IMR-90 (cell line): Measurements from ENCODE around the gene GARS1. TPM values are rescaled to one million over a fixed set of nuclear protein-coding genes. Genes with fewer than 3 reads are reported as not detected.

ENCODE experiments used
- ATAC-seq: fragments of 200-7000 bp; cut with Tn5 transposase; 2 replicates; pipeline ENCODE4 v1.9.1; 2020; ENCODE audit warnings: low read depth, mild to moderate bottlenecking, moderate library complexity
- BruUV-seq: library from RNA; stranded (reverse); fragments of 400-500 nt; replicated peaks from 2 replicates; lab custom pipeline; 2021; lab: Mats Ljungman, UMichigan
- CTCF ChIA-PET: fragments of 300-600 bp; formaldehyde crosslinking; extraction: SDS; loops from one replicate; lab custom pipeline; 2021; ENCODE audit warnings: antibody characterized with exemption; lab: Yijun Ruan, JAX
- POLR2A ChIA-PET: fragments of 300-600 bp; sonication (Branson Sonifier 250); formaldehyde crosslinking; loops from one replicate; lab custom pipeline; 2022; ENCODE audit warnings: antibody characterized with exemption; ENCODE audit not compliant: unreplicated experiment; lab: Charles Lee
- DNase-seq: peaks from one replicate; pipeline ENCODE4 v3.0.0; 2013
- H2AFZ ChIP-seq: replicated peaks from 2 replicates; pipeline ENCODE3; 2013; ENCODE audit warnings: low read length, mild to moderate bottlenecking; ENCODE audit not compliant: poor library complexity
- H2AK5ac ChIP-seq: 2 replicates; pipeline ENCODE4 v1.6.1; 2013; ENCODE audit warnings: low read depth, low read length, inconsistent platforms
- H2AK9ac ChIP-seq: replicated peaks from 2 replicates; pipeline ENCODE3; 2013; ENCODE audit warnings: mild to moderate bottlenecking, low read depth, low read length, moderate library complexity; ENCODE audit not compliant: poor library complexity
- H2BK120ac ChIP-seq: 2 replicates; pipeline ENCODE4 v1.6.1; 2013; ENCODE audit warnings: low read depth, low read length, inconsistent platforms
- H2BK15ac ChIP-seq: 3 replicates; pipeline ENCODE4 v1.6.1; 2013; ENCODE audit warnings: low read depth, low read length, inconsistent platforms
- H2BK20ac ChIP-seq: 2 replicates; pipeline ENCODE4 v1.6.1; 2013; ENCODE audit warnings: low read depth, mild to moderate bottlenecking, inconsistent platforms, low read length, moderate library complexity
- H2BK5ac ChIP-seq: 2 replicates; pipeline ENCODE4 v1.6.1; 2013; ENCODE audit warnings: mild to moderate bottlenecking, low read depth, low read length, inconsistent platforms; ENCODE audit not compliant: poor library complexity, severe bottlenecking
- H3K14ac ChIP-seq: replicated peaks from 2 replicates; pipeline ENCODE4 v1.6.1; 2013; ENCODE audit warnings: low read depth, low read length, inconsistent platforms
- H3K18ac ChIP-seq: 2 replicates; pipeline ENCODE4 v1.6.1; 2013; ENCODE audit warnings: low read depth, low read length, control low read depth
- H3K23ac ChIP-seq: 2 replicates; pipeline ENCODE4 v1.6.1; 2013; ENCODE audit warnings: low read depth, low read length, inconsistent platforms
- H3K27ac ChIP-seq: 2 replicates; pipeline ENCODE4 v1.5.1; 2013; ENCODE audit warnings: mild to moderate bottlenecking, control low read depth, low read length; ENCODE audit not compliant: insufficient read depth
- H3K27me3 ChIP-seq: 2 replicates; pipeline ENCODE4 v1.6.1; 2013; ENCODE audit warnings: low read length; ENCODE audit not compliant: control insufficient read depth, insufficient read depth
- H3K36me3 ChIP-seq: 2 replicates; pipeline ENCODE4 v1.6.1; 2013; ENCODE audit warnings: low read length, mixed read lengths; ENCODE audit not compliant: control insufficient read depth, insufficient read depth
- H3K4ac ChIP-seq: 2 replicates; pipeline ENCODE4 v1.6.1; 2013; ENCODE audit warnings: low read depth, low read length, inconsistent platforms
- H3K4me1 ChIP-seq: 2 replicates; pipeline ENCODE4 v1.6.1; 2013; ENCODE audit warnings: low read length, mixed read lengths; ENCODE audit not compliant: control insufficient read depth, insufficient read depth
- H3K4me2 ChIP-seq: 2 replicates; pipeline ENCODE4 v1.6.1; 2013; ENCODE audit warnings: low read depth, mild to moderate bottlenecking, control low read depth, low read length, moderate library complexity
- H3K4me3 ChIP-seq: 2 replicates; pipeline ENCODE4 v1.5.1; 2013; ENCODE audit warnings: low read depth, mild to moderate bottlenecking, control low read depth, low read length, moderate library complexity; ENCODE audit not compliant: insufficient read depth
- H3K56ac ChIP-seq: 2 replicates; pipeline ENCODE4 v1.6.1; 2013; ENCODE audit warnings: low read length, inconsistent platforms; ENCODE audit not compliant: insufficient read depth; ENCODE audit errors: extremely low read depth
- H3K79me1 ChIP-seq, 2 experiments: 2 replicates each; pipeline ENCODE4 v1.6.1; 2013; ENCODE audit warnings: low read length in 2 of 2, inconsistent platforms in 1 of 2, low read depth in 1 of 2
- H3K9ac ChIP-seq: 2 replicates; pipeline ENCODE4 v1.6.1; 2013; ENCODE audit warnings: low read depth, low read length, control low read depth
- H3K9me1 ChIP-seq: 2 replicates; pipeline ENCODE4 v1.6.1; 2013; ENCODE audit warnings: low read length, inconsistent platforms; ENCODE audit not compliant: insufficient read depth
- H3K9me3 ChIP-seq: 2 replicates; pipeline ENCODE4 v1.6.1; 2013; ENCODE audit warnings: low read length; ENCODE audit not compliant: control insufficient read depth, insufficient read depth
- H4K20me1 ChIP-seq: 2 replicates; pipeline ENCODE4 v1.6.1; 2013; ENCODE audit warnings: low read length, inconsistent platforms; ENCODE audit not compliant: insufficient read depth
- H4K5ac ChIP-seq: 2 replicates; pipeline ENCODE4 v1.6.1; 2013; ENCODE audit warnings: mild to moderate bottlenecking, low read depth, low read length, control low read depth
- H4K8ac ChIP-seq, 2 experiments: 2 replicates each; pipeline ENCODE4 v1.6.1; 2013; ENCODE audit warnings: low read depth in 2 of 2, low read length in 2 of 2, control low read depth in 1 of 2, inconsistent platforms in 1 of 2
- H4K91ac ChIP-seq: 2 replicates; pipeline ENCODE4 v1.6.1; 2013; ENCODE audit warnings: low read depth, low read length, inconsistent platforms; ENCODE audit not compliant: insufficient read depth
- BHLHE40 ChIP-seq: fragments of 150-350 bp; IDR thresholded peaks from 2 replicates; pipeline ENCODE4 v1.6.1; 2016; ENCODE audit warnings: mild to moderate bottlenecking, low read depth, low read length
- CTCF ChIP-seq: conservative IDR thresholded peaks from 2 replicates; pipeline ENCODE4 v1.5.1; 2012; ENCODE audit warnings: mild to moderate bottlenecking, low read depth, low read length, improper control_type of control experiment
- MXI1 ChIP-seq: IDR thresholded peaks from 2 replicates; pipeline ENCODE4 v1.6.1; 2012; ENCODE audit warnings: low read depth, mild to moderate bottlenecking, low read length, moderate library complexity, borderline replicate concordance
- NFE2L2 ChIP-seq: fragments of 150-350 bp; IDR thresholded peaks from 2 replicates; pipeline ENCODE4 v1.6.1; 2016; ENCODE audit warnings: low read depth, mild to moderate bottlenecking, low read length
- POLR2A ChIP-seq: IDR thresholded peaks from 2 replicates; pipeline ENCODE4 v1.6.1; 2012; ENCODE audit warnings: mild to moderate bottlenecking, low read depth, low read length
- RAD21 ChIP-seq: IDR thresholded peaks from 2 replicates; pipeline ENCODE4 v1.6.1; 2012; ENCODE audit warnings: low read length, improper control_type of control experiment
- RFX5 ChIP-seq: IDR thresholded peaks from 2 replicates; pipeline ENCODE4 v1.8.0; 2012; ENCODE audit warnings: low read depth, mild to moderate bottlenecking, low read length, moderate library complexity
- SMC3 ChIP-seq: fragments of 150-350 bp; IDR thresholded peaks from 2 replicates; pipeline ENCODE4 v1.6.1; 2016; ENCODE audit warnings: low read depth, mild to moderate bottlenecking, antibody characterized with exemption, low read length, moderate library complexity
- USF2 ChIP-seq: fragments of 150-350 bp; IDR thresholded peaks from 2 replicates; pipeline ENCODE4 v1.6.1; 2017; ENCODE audit warnings: mild to moderate bottlenecking, antibody characterized with exemption, low read length, low read depth
- WGBS, 2 experiments: methylation state at CpG; one replicate each; pipeline versions ENCODE4 v1.1.5 to v1.1.7; 2013; ENCODE audit warnings: missing lambda C conversion rate in 2 of 2; ENCODE audit not compliant: insufficient read length in 1 of 2; ENCODE audit errors: extremely low coverage in 2 of 2; 5-methylcytosine and 5-hydroxymethylcytosine counted together
- dilution Hi-C: fragments of 300-500 bp; cut with HindIII; formaldehyde crosslinking; loops from one replicate; pipeline ENCODE4 v1.14.3; 2018; ENCODE audit warnings: low sequenced_read_pairs; ENCODE audit not compliant: unreplicated experiment
- in situ Hi-C: fragments of 300-500 bp; cut with MboI; formaldehyde crosslinking; loops from 3 replicates; pipeline ENCODE4 v1.14.3; 2019; ENCODE audit warnings: low sequenced_read_pairs, inconsistent platforms, mixed read lengths
- intact Hi-C: fragments of 100-400 bp; cut with micrococcal nuclease; formaldehyde crosslinking; loops from 2 replicates; pipeline ENCODE4 v1.10.0; 2022
- polyA plus RNA-seq, 3 experiments: library from polyadenylated mRNA; depleted of rRNA; stranded (reverse); fragments of >200 nt; gene quantifications; 2 replicates each; pipeline ENCODE4 v1.2.3, GENCODE V29; 2012; ENCODE audit warnings: low replicate concordance in 1 of 3
- total RNA-seq: library from RNA; depleted of rRNA; stranded (reverse); fragments of >200 nt; gene quantifications from 2 replicates; pipeline ENCODE4 v1.2.3, GENCODE V29; 2012

The GARS1 gene
- total and polyA plus RNA-seq, 2 of the 4 experiments (the other 2 are of a cell fraction): 105 to 551 TPM

- dilution Hi-C loops: no loop called here
Measured at GRCh38 chr7:30648744-30649540, 54.3 kb downstream of the GARS1 start.

More at GRCh38 chr7:30648744-30649540, 54.3 kb downstream of the GARS1 start:
- H3K14ac ChIP-seq: no peak overlapping the region
- H2BK120ac ChIP-seq: no peak overlapping the region
- H3K36me3 ChIP-seq: peaks cover 3% of the 10 kb centered on the region
- H3K4ac ChIP-seq: no peak overlapping the region
- H3K9ac ChIP-seq: no peak overlapping the region
- no TSS peak for BruUV-seq
- H3K18ac ChIP-seq: no peak overlapping the region
- H3K4me2 ChIP-seq: no peak overlapping the region
- H3K27ac ChIP-seq: no peak overlapping the region
- no peak overlapping the region for H3K56ac ChIP-seq
- H4K8ac ChIP-seq: no peak overlapping the region
- DNase-seq (no peak), ATAC-seq (no peak)
- H3K23ac ChIP-seq: no peak overlapping the region
- H3K4me1 ChIP-seq: no peaks in the 10 kb centered on the region
- peaks cover 1% of the 10 kb centered on the region; the same call in 1 of the 2 replicates for H4K20me1 ChIP-seq
- H4K5ac ChIP-seq: no peak overlapping the region
- no peak overlapping the region for H2AK9ac ChIP-seq
- no peak overlapping the region for H2AFZ ChIP-seq
- WGBS, 2 experiments: 93% methylated on average over 6 of the region's 15 CpGs; no CpG with 5 or more reads in 1 of the 2 experiments
- no peaks in the 10 kb centered on the region; the same call in 1 of the 2 replicates for H3K27me3 ChIP-seq
- H3K9me3 ChIP-seq: no peaks in the 10 kb centered on the region
- no peaks in the 10 kb centered on the region for H3K79me1 ChIP-seq
- no peak for TF ChIP-seq USF2
- no peak for TF ChIP-seq RFX5
- no peak for TF ChIP-seq SMC3
- TF ChIP-seq MXI1: no peak
- no peak for TF ChIP-seq POLR2A
- no peak for TF ChIP-seq RAD21
- no peak for TF ChIP-seq CTCF
- TF ChIP-seq BHLHE40: no peak
- no peak for TF ChIP-seq NFE2L2
- no peak overlapping the region for H4K91ac ChIP-seq
- intact Hi-C loops (no loop called here), in situ Hi-C loops (no loop called here)
- no peak overlapping the region for H2AK5ac ChIP-seq
- ChIA-PET POLR2A (no interaction called here), CTCF (no interaction called here)
- H3K9me1 ChIP-seq: peaks cover 3% of the 10 kb centered on the region; the same call in 1 of the 2 replicates
- H3K4me3 ChIP-seq: no peak overlapping the region
- H2BK15ac ChIP-seq: no peak overlapping the region
- H2BK20ac ChIP-seq: no peak overlapping the region
- no peak overlapping the region for H2BK5ac ChIP-seq
